Glutamatergic neuron (in vitro differentiated cells): ENCODE measurements around the gene MAPKAPK5. TPM values are rescaled to one million over a fixed set of nuclear protein-coding genes. Genes with fewer than 3 reads are reported as not detected.
"Not testable (repeated sequence)": the region's sequence is repeated elsewhere in the genome, so short reads cannot be mapped to it uniquely, and the experiment has no call there.

Experiments used
- DNase-seq: peaks from one replicate; pipeline ENCODE4 v3.0.0; 2022
- H3K27ac Mint-ChIP-seq: one replicate; pipeline ENCODE4 v1.8.0; 2020; ENCODE audit warnings: mild to moderate bottlenecking, mixed read lengths, inconsistent platforms; ENCODE audit not compliant: unreplicated experiment
- H3K27me3 Mint-ChIP-seq: one replicate; pipeline ENCODE4 v1.8.0; 2020; ENCODE audit warnings: mild to moderate bottlenecking, moderate library complexity, mixed read lengths, inconsistent platforms; ENCODE audit not compliant: unreplicated experiment
- H3K36me3 Mint-ChIP-seq: one replicate; pipeline ENCODE4 v1.8.0; 2020; ENCODE audit warnings: mild to moderate bottlenecking, mixed read lengths, inconsistent platforms; ENCODE audit not compliant: unreplicated experiment
- H3K4me1 Mint-ChIP-seq: one replicate; pipeline ENCODE4 v1.8.0; 2020; ENCODE audit warnings: mild to moderate bottlenecking, low read depth, mixed read lengths, inconsistent platforms; ENCODE audit not compliant: unreplicated experiment
- H3K4me3 Mint-ChIP-seq: one replicate; pipeline ENCODE4 v1.8.0; 2020; ENCODE audit warnings: mild to moderate bottlenecking, mixed read lengths, inconsistent platforms; ENCODE audit not compliant: unreplicated experiment
- H3K9me3 Mint-ChIP-seq: one replicate; pipeline ENCODE4 v1.8.0; 2020; ENCODE audit warnings: mild to moderate bottlenecking, moderate library complexity, mixed read lengths, inconsistent platforms; ENCODE audit not compliant: unreplicated experiment
- CTCF ChIP-seq: fragments of 200-600 bp; sonication (generic); IDR thresholded peaks from one replicate; pipeline ENCODE4 v1.5.0; 2021; ENCODE audit not compliant: partially characterized antibody, unreplicated experiment
- total RNA-seq: library from RNA; stranded (reverse); fragmentation: NEBNext Ultra II Directional; extraction: Animal tissue kit (Norgen Biotek cat#: 25700); gene quantifications from one replicate; pipeline ENCODE4 v1.2.1, GENCODE V29; 2021; ENCODE audit not compliant: unreplicated experiment

MAPKAPK5 gene
- total RNA-seq, 1 donor from 2014 or later, result 125 TPM

DNA sequence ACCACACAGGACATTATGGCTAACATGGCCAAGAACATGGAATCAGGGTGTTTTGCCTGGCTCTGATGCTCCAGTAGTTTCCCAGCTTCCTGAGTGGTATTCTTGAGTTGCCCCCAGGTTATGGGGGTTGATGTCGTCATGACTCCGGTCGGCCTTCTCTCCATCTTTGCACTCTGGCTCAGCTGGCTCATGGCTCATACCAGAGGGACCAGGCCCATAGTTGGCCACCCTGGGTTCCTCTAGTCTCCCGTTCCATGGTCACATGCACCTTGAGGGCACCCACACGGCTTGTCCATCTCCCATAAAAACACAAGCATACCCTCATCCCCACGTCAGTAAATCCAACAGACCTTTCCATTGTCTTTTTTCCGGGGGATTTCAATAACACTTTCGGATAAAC lies 23.7 kb upstream of the MAPKAPK5 start:
- Mint-ChIP-seq H3K9me3 (peaks cover 2% of the 10 kb centered on the region), H3K4me3 (no peak overlapping the region)

DNA sequence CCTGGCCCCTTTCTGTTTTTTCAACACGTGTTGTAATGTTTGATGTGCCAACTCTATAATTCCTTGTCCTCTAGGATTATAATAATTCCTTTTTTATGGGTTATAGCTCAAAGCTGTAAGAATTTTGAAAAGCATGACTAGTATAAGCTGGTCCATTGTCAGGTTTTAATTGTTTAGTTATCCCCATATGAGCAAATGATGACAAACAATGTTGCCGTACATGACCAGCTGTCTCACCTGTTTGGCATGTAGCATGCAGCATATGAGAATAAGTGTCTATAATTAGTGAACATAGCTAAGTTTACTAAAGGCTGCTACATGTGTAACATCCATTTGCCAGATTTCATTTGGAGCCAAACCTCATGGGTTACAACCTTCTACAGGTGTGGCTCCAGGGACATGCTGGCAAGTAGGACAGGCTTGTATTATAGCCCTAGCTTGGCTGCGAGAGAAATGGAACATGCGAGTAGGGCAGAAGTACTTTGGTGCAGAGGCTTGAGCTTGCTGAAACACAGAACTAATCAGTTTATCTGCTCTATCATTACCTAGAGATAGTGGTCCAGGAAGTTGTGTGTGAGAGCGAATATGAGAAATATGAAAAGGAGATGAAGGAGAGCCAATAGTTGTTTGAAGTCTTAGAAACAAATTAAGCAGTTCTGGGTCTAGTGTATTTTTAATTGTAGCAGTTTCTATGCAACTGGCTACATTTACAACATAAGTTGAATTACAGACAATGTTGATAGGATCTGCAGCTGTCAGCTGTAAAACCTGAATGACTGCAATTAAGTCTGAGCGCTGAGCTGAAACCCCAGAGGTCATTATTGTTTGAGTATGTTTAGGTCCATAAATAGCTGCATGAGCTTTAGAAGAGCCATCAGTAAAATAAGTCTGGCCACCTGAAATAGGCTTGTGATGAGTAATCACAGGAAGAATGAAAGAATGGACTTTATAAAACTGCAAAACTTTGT lies 22.6 kb upstream of the MAPKAPK5 start:
- DNase-seq, result no peak
- H3K4me3 Mint-ChIP-seq, result no peak overlapping the region
- peaks cover 2% of the 10 kb centered on the region for H3K9me3 Mint-ChIP-seq
- no peaks in the 10 kb centered on the region for H3K27me3 Mint-ChIP-seq
- H3K36me3 Mint-ChIP-seq, result no peaks in the 10 kb centered on the region
- H3K4me1 Mint-ChIP-seq, result no peaks in the 10 kb centered on the region
- TF ChIP-seq CTCF, result no peak
- no peak overlapping the region for H3K27ac Mint-ChIP-seq

More for the DNA sequence above, 23.7 kb upstream of the MAPKAPK5 start:
- DNase-seq, result no peak
- Mint-ChIP-seq H3K36me3 (no peaks in the 10 kb centered on the region), H3K27ac (no peak overlapping the region), H3K27me3 (no peaks in the 10 kb centered on the region), H3K4me1 (no peaks in the 10 kb centered on the region)
- TF ChIP-seq CTCF, result no peak

- not testable (repeated sequence) for H3K36me3 Mint-ChIP-seq, H3K9me3 Mint-ChIP-seq, H3K27me3 Mint-ChIP-seq, H3K27ac Mint-ChIP-seq, H3K4me1 Mint-ChIP-seq, DNase-seq, H3K4me3 Mint-ChIP-seq
Observed at GRCh38 chr12:111820828-111821227, 21.2 kb upstream of the MAPKAPK5 start.

- TF ChIP-seq CTCF, result no peak
- Mint-ChIP-seq H3K4me1 (no peaks in the 10 kb centered on the region), H3K9me3 (no peaks in the 10 kb centered on the region), H3K27ac (no peak overlapping the region), H3K36me3 (no peaks in the 10 kb centered on the region), H3K4me3 (no peak overlapping the region), H3K27me3 (no peaks in the 10 kb centered on the region)
- DNase-seq, result no peak
Observed at GRCh38 chr12:111822886-111823285, 19.1 kb upstream of the MAPKAPK5 start.

GRCh38 chr12:111823891-111824290 lies 18.1 kb upstream of the MAPKAPK5 start:
- Mint-ChIP-seq H3K27ac (no peak overlapping the region), H3K36me3 (no peaks in the 10 kb centered on the region), H3K4me3 (no peak overlapping the region), H3K27me3 (no peaks in the 10 kb centered on the region), H3K9me3 (no peaks in the 10 kb centered on the region), H3K4me1 (no peaks in the 10 kb centered on the region)
- no peak for DNase-seq
- no peak for TF ChIP-seq CTCF

- H3K4me3 Mint-ChIP-seq, H3K9me3 Mint-ChIP-seq, H3K27ac Mint-ChIP-seq, H3K27me3 Mint-ChIP-seq, H3K4me1 Mint-ChIP-seq, DNase-seq, H3K36me3 Mint-ChIP-seq: not testable (repeated sequence)
Observed at GRCh38 chr12:111824312-111824711, 17.7 kb upstream of the MAPKAPK5 start.
